Ecto neural progenitor cell (in vitro differentiated cells): Measurements from ENCODE around the gene DNAJA1.
"Not testable (repeated sequence)": the region's sequence is repeated elsewhere in the genome, so short reads cannot be mapped to it uniquely, and the experiment has no call there.

Experiments used
- DNase-seq: peaks from one replicate; pipeline ENCODE4 v3.0.0-alpha.2; 2018; ENCODE audit warnings: low spot score

The DNAJA1 gene

GRCh38 chr9:33082128-33082527 is 57.1 kb downstream of the DNAJA1 start:
- DNase-seq = no peak

GRCh38 chr9:33082538-33083326 is 57.7 kb downstream of the DNAJA1 start:
- DNase-seq = no peak

- not testable (repeated sequence) for DNase-seq
Observed at GRCh38 chr9:33085672-33086071, 60.6 kb downstream of the DNAJA1 start.
